Keratinocyte (primary cell): ENCODE results near the gene TMEM138.

Source experiments
- CTCF ChIP-seq, 3 experiments: IDR thresholded peaks in 1 of 3; conservative IDR thresholded peaks in 1 of 3; optimal IDR thresholded peaks in 1 of 3; 2 replicates in 2 of 3; 3 replicates in 1 of 3; pipeline versions ENCODE3 to v1.5.1; 2011; ENCODE audit warnings: low read length in 3 of 3, mild to moderate bottlenecking in 3 of 3, moderate library complexity in 2 of 3, control low read depth in 1 of 3, inconsistent platforms in 1 of 3; ENCODE audit not compliant: insufficient read depth in 2 of 3; ENCODE audit errors: extremely low read depth in 1 of 3
- EZH2 ChIP-seq: IDR thresholded peaks from one replicate; pipeline ENCODE4 v1.6.1; 2012; ENCODE audit warnings: inconsistent platforms, mild to moderate bottlenecking, low read length, moderate library complexity

- no peak for TF ChIP-seq CTCF (optimal IDR thresholded peaks at IDR 0.05 in 1 of 3, IDR thresholded peaks at IDR 0.05 in 1 of 3, conservative IDR thresholded peaks at IDR 0.05 in 1 of 3; ENCODE audit: extremely low read depth in 1 of 3, insufficient read depth in 2 of 3, low read length in 3 of 3)
- TF ChIP-seq EZH2, result no peak
Observed at GRCh38 chr11:61328351-61328750, 33.8 kb upstream of the TMEM138 start.
